ENCODE results near the gene GM2A. TPM values are rescaled to one million over a fixed set of nuclear protein-coding genes. Genes with fewer than 3 reads are reported as not detected.
A peak's percentile ranks its signal among the peaks of the same experiment; 100 is the strongest.

Gene GM2A
- total and polyA plus RNA-seq, 9 of the 15 experiments (the other 6 are each of a cell fraction or from before 2014, with no cell fraction given), result 5.8 to 36.0 (median 10.0) TPM

GRCh38 chr5:151252762-151253604 is at the start of gene GM2A (continued):
- TF ChIP-seq ZSCAN32 (CRISPR knock-in tag; IDR thresholded peaks at IDR 0.05), result no peak
- no peak for TF ChIP-seq ZNF398 (CRISPR knock-in tag; IDR thresholded peaks at IDR 0.05)
- no peak for TF ChIP-seq SMAD4 (CRISPR knock-in tag; conservative IDR thresholded peaks at IDR 0.05)
- no peak for TF ChIP-seq HMBOX1 (IDR thresholded peaks at IDR 0.05)
- no peak for TF ChIP-seq MYNN (IDR thresholded peaks at IDR 0.05)
- no peak for TF ChIP-seq MYNN (CRISPR knock-in tag; IDR thresholded peaks at IDR 0.05)
- TF ChIP-seq NUFIP1 (IDR thresholded peaks at IDR 0.05; ENCODE audit: partially characterized antibody), result no peak
- no peak for TF ChIP-seq ELK3 (CRISPR knock-in tag; IDR thresholded peaks at IDR 0.05)
- TF ChIP-seq DDX20 (tag; IDR thresholded peaks at IDR 0.05; ENCODE audit: low read depth), result no peak
- TF ChIP-seq KHSRP (IDR thresholded peaks at IDR 0.05), result no peak
- TF ChIP-seq MXI1 (IDR thresholded peaks at IDR 0.05; ENCODE audit: low read depth, low read length), result no peak; the same call in 1 of the 2 replicates
- TF ChIP-seq TEAD1 (CRISPR knock-in tag; IDR thresholded peaks at IDR 0.05), result no peak
- no peak for TF ChIP-seq ZNF655 (CRISPR knock-in tag; IDR thresholded peaks at IDR 0.05)
- peak; percentile 72 for TF ChIP-seq POLR2G (IDR thresholded peaks at IDR 0.05; ENCODE audit: low read depth, low read length)
- TF ChIP-seq ZNF740 (CRISPR knock-in tag; IDR thresholded peaks at IDR 0.05), result no peak
- no peak for TF ChIP-seq ZNF740 (tag; IDR thresholded peaks at IDR 0.05)
- peak; percentile 71 for TF ChIP-seq VEZF1 (CRISPR knock-in tag; IDR thresholded peaks at IDR 0.05)
- TF ChIP-seq KLF16 (IDR thresholded peaks at IDR 0.05), result no peak
- TF ChIP-seq CHD2 (IDR thresholded peaks at IDR 0.05; ENCODE audit: low read depth, low read length), result peak; percentile 55; the same call in 1 of the 2 replicates
- TF ChIP-seq RNF2 (IDR thresholded peaks at IDR 0.05), result no peak; the same call in 1 of the 2 replicates
- no peak for TF ChIP-seq FOXM1 (IDR thresholded peaks at IDR 0.05; ENCODE audit: low read depth)
- TF ChIP-seq FOXM1 (CRISPR knock-in tag; IDR thresholded peaks at IDR 0.05; ENCODE audit: low read depth), result no peak
